Thyroid gland (tissue), 4 donors: ENCODE results near the gene MRPL12.

ENCODE experiments used
- CTCF ChIP-seq, 6 experiments: fragments of 200-600 bp in 3 of 6; fragments of 450-650 bp in 3 of 6; sonication (generic) in 3 of 6; IDR thresholded peaks; one replicate each; pipeline ENCODE4 v1.5.1; 2016 to 2019; ENCODE audit warnings: antibody characterized with exemption in 6 of 6, mild to moderate bottlenecking in 2 of 6, inconsistent platforms in 1 of 6, moderate library complexity in 1 of 6
- POLR2A ChIP-seq, 2 donors: fragments of 450-650 bp; IDR thresholded peaks; one replicate each; pipeline ENCODE4 v1.6.1; 2017; ENCODE audit warnings: antibody characterized with exemption in 2 of 2, mild to moderate bottlenecking in 2 of 2, moderate library complexity in 1 of 2

GRCh38 chr17:81656835-81657234, 46.3 kb upstream of the MRPL12 start:
- TF ChIP-seq CTCF (IDR thresholded peaks at IDR 0.05) (no peak), POLR2A (IDR thresholded peaks at IDR 0.05) (no peak)
